ENCODE data around the gene DCAF6.

GRCh38 chr1:167926486-167926997, 9.9 kb upstream of the DCAF6 start:
- TF ChIP-seq CTCF (conservative IDR thresholded peaks at IDR 0.05; ENCODE audit: low read length) (no peak), EZH2phosphoT487 (IDR thresholded peaks at IDR 0.05; ENCODE audit: borderline replicate concordance, low read depth, low read length) (no peak)
